Liver (tissue), 9 donors: ENCODE results near the gene CCDC110. TPM values are rescaled to one million over a fixed set of nuclear protein-coding genes. Genes with fewer than 3 reads are reported as not detected.

Source experiments
- DNase-seq: peaks from one replicate; pipeline ENCODE4 v3.0.0-alpha.2; 2017; ENCODE audit warnings: low spot score
- H3K27ac ChIP-seq, 2 donors: one replicate each; pipeline ENCODE4 v1.7.0; 2013; ENCODE audit warnings: inconsistent platforms in 2 of 2, low read length in 2 of 2, control low read depth in 1 of 2, low read depth in 1 of 2, mild to moderate bottlenecking in 1 of 2
- H3K27me3 ChIP-seq, 4 donors: one replicate each; pipeline versions ENCODE4 v1.6.1 to v1.7.0; 2013; ENCODE audit warnings: low read length in 3 of 4, inconsistent platforms in 1 of 4, mild to moderate bottlenecking in 1 of 4, moderate library complexity in 1 of 4; ENCODE audit not compliant: control insufficient read depth in 4 of 4, insufficient read depth in 4 of 4
- H3K36me3 ChIP-seq, 4 donors: one replicate each; pipeline versions ENCODE4 v1.6.1 to v1.7.0; 2013; ENCODE audit warnings: low read length in 3 of 4, mild to moderate bottlenecking in 3 of 4, low read depth in 1 of 4, moderate library complexity in 1 of 4; ENCODE audit not compliant: control insufficient read depth in 4 of 4, insufficient read depth in 3 of 4
- H3K4me1 ChIP-seq, 4 donors: one replicate each; pipeline versions ENCODE4 v1.6.1 to v1.7.0; 2013; ENCODE audit warnings: low read length in 3 of 4, mild to moderate bottlenecking in 3 of 4, moderate library complexity in 1 of 4; ENCODE audit not compliant: control insufficient read depth in 4 of 4, insufficient read depth in 4 of 4
- H3K4me3 ChIP-seq, 3 donors: one replicate each; pipeline versions ENCODE4 v1.6.1 to v1.7.0; 2013; ENCODE audit warnings: low read length in 3 of 3, control low read depth in 1 of 3, low read depth in 1 of 3, mild to moderate bottlenecking in 1 of 3
- H3K9ac ChIP-seq, 2 donors: one replicate each; pipeline ENCODE4 v1.7.0; 2013; ENCODE audit warnings: low read length in 2 of 2, mild to moderate bottlenecking in 2 of 2, moderate library complexity in 2 of 2, control low read depth in 1 of 2, low read depth in 1 of 2
- H3K9me3 ChIP-seq, 4 donors: one replicate each; pipeline versions ENCODE4 v1.6.1 to v1.7.0; 2013; ENCODE audit warnings: low read length in 3 of 4; ENCODE audit not compliant: control insufficient read depth in 4 of 4
- ATF3 ChIP-seq: IDR thresholded peaks from 2 replicates; pipeline ENCODE4 v1.6.1; 2016; ENCODE audit warnings: antibody characterized with exemption
- CTCF ChIP-seq: fragments of 150-350 bp; IDR thresholded peaks from 2 replicates; pipeline ENCODE4 v1.5.1; 2017; ENCODE audit warnings: improper control_type of control experiment, low read depth, low read length; ENCODE audit not compliant: missing input control
- EGR1 ChIP-seq, 2 donors: IDR thresholded peaks; 2 replicates each; pipeline ENCODE4 v1.6.1; 2016 to 2018; ENCODE audit warnings: antibody characterized with exemption in 2 of 2, low read depth in 2 of 2
- FOXA1 ChIP-seq: IDR thresholded peaks from 2 replicates; pipeline ENCODE4 v1.6.1; 2016; ENCODE audit warnings: antibody characterized with exemption
- FOXA2 ChIP-seq: IDR thresholded peaks from 2 replicates; pipeline ENCODE4 v1.6.1; 2016; ENCODE audit warnings: antibody characterized with exemption
- GABPA ChIP-seq, 2 donors: IDR thresholded peaks in 1 of 2; conservative IDR thresholded peaks in 1 of 2; 2 replicates each; pipeline ENCODE4 v1.6.1; 2016; ENCODE audit warnings: antibody characterized with exemption in 2 of 2, mild to moderate bottlenecking in 1 of 2, moderate library complexity in 1 of 2
- HNF4A ChIP-seq, 2 donors: conservative IDR thresholded peaks; 2 replicates each; pipeline ENCODE4 v1.6.1; 2016; ENCODE audit warnings: antibody characterized with exemption in 2 of 2, mild to moderate bottlenecking in 2 of 2
- HNF4G ChIP-seq: IDR thresholded peaks from 2 replicates; pipeline ENCODE4 v1.6.1; 2016; ENCODE audit warnings: antibody characterized with exemption
- JUND ChIP-seq, 2 donors: IDR thresholded peaks; 2 replicates each; pipeline ENCODE4 v1.6.1; 2016; ENCODE audit warnings: antibody characterized with exemption in 2 of 2
- NR2F2 ChIP-seq: IDR thresholded peaks from 2 replicates; pipeline ENCODE4 v1.6.1; 2016; ENCODE audit warnings: antibody characterized with exemption
- RAD21 ChIP-seq, 2 donors: IDR thresholded peaks; 2 replicates each; pipeline ENCODE4 v1.6.1; 2016; ENCODE audit warnings: antibody characterized with exemption in 2 of 2, mild to moderate bottlenecking in 2 of 2
- REST ChIP-seq: IDR thresholded peaks from 2 replicates; pipeline ENCODE4 v1.6.1; 2016; ENCODE audit warnings: antibody characterized with exemption, mild to moderate bottlenecking
- RXRA ChIP-seq, 2 donors: IDR thresholded peaks; 2 replicates each; pipeline ENCODE4 v1.6.1; 2017 to 2018; ENCODE audit warnings: antibody characterized with exemption in 2 of 2, mild to moderate bottlenecking in 1 of 2
- SP1 ChIP-seq: IDR thresholded peaks from 2 replicates; pipeline ENCODE4 v1.6.1; 2018; ENCODE audit warnings: antibody characterized with exemption, mild to moderate bottlenecking
- TAF1 ChIP-seq: conservative IDR thresholded peaks from 2 replicates; pipeline ENCODE4 v1.6.1; 2016; ENCODE audit warnings: antibody characterized with exemption, mild to moderate bottlenecking
- YY1 ChIP-seq: IDR thresholded peaks from 2 replicates; pipeline ENCODE4 v1.6.1; 2016; ENCODE audit warnings: antibody characterized with exemption, mild to moderate bottlenecking
- ZBTB33 ChIP-seq: IDR thresholded peaks from 2 replicates; pipeline ENCODE4 v1.6.1; 2016; ENCODE audit warnings: antibody characterized with exemption
- WGBS: extraction: QIAGEN DNeasy Blood & Tissue Kit; methylation state at CpG from one replicate; pipeline ENCODE4 v1.1.7; 2013; 5-methylcytosine and 5-hydroxymethylcytosine counted together
- polyA plus RNA-seq, 2 donors: library from polyadenylated mRNA; stranded (reverse) in 1 of 2; unstranded in 1 of 2; fragments of 200-250 nt in 1 of 2; fragments of >200 nt in 1 of 2; fragmentation: Nextera tagmentation in 1 of 2; extraction: Ambion mirVana in 1 of 2; gene quantifications; one replicate each; pipeline versions ENCODE4 v1.2.1 to v1.2.3, GENCODE V29; 2013 to 2015
- total RNA-seq, 2 donors: library from RNA; depleted of rRNA; stranded (reverse); fragments of >200 nt; gene quantifications; one replicate each; pipeline ENCODE4 v1.2.3, GENCODE V29; 2014
- TF ChIP-seq, protein P1 (sequence below): IDR thresholded peaks from 2 replicates; pipeline ENCODE4 v1.6.1; 2016; ENCODE audit warnings: antibody characterized with exemption
- donor health status: healthy.
- donor health status: healthy.
- donor health status: healthy.
- donor health status: healthy.
- donor health status: healthy.

Gene CCDC110
- total and polyA plus RNA-seq, 4 donors, result 0.45 to 1.5 (median 0.60) TPM; not detected in 1

DNA sequence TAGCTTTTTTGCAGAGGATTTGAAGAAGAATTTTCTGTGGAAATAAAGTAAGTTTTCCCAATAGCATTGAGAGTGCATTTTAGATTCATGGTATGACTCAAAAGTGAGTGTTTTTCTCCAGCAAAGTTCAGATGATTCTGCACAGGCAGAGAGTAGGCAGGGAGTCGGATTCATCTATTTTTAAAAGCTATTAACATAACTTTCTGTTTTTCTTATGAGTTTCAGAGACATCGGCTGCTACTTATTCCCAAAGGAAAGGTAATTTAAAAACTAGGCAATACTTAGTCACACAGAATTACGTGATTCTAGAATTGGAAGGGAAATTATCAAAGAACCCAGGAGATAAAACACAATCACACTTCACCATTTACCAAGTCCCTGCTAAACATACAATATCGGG, 4.4 kb downstream of the CCDC110 start:
- no peak overlapping the region for H3K4me3 ChIP-seq
- TF ChIP-seq REST (no peak), NR2F2 (no peak), FOXA1 (no peak), HNF4A (conservative IDR thresholded peaks at IDR 0.05) (no peak), FOXA2 (no peak), JUND (IDR thresholded peaks at IDR 0.05) (no peak), HNF4G (no peak), TAF1 (no peak), EGR1 (IDR thresholded peaks at IDR 0.05; ENCODE audit: low read depth in 2 of 2) (no peak), ZBTB33 (no peak), RAD21 (IDR thresholded peaks at IDR 0.05) (no peak), YY1 (no peak), ATF3 (no peak), RXRA (IDR thresholded peaks at IDR 0.05) (no peak), SP1 (no peak), CTCF (no peak), GABPA (IDR thresholded peaks at IDR 0.05 in 1 of 2, conservative IDR thresholded peaks at IDR 0.05 in 1 of 2) (no peak)
- TF ChIP-seq, protein P1, sequence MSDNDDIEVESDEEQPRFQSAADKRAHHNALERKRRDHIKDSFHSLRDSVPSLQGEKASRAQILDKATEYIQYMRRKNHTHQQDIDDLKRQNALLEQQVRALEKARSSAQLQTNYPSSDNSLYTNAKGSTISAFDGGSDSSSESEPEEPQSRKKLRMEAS, result no peak
- H3K27me3 ChIP-seq, result no peaks in the 10 kb centered on the region
- 85% methylated on average over 4 of the region's 4 CpGs for WGBS
- DNase-seq, result no peak
- peaks cover 2 to 10% (median 6%) of the 10 kb centered on the region in 4 donors for H3K4me1 ChIP-seq
- H3K9ac ChIP-seq, result no peak overlapping the region
- H3K9me3 ChIP-seq, result no peaks in the 10 kb centered on the region
- no peak overlapping the region for H3K27ac ChIP-seq
- no peaks in the 10 kb centered on the region for H3K36me3 ChIP-seq
